ENCODE data around the gene SUMF1. TPM values are rescaled to one million over a fixed set of nuclear protein-coding genes. Genes with fewer than 3 reads are reported as not detected.

Gene SUMF1
- total and polyA plus RNA-seq, 5 donors from 2014 or later: 10.5 to 28.0 (median 23.1) TPM

- Mint-ChIP-seq H3K9me3 (peaks cover 0 to 2% (median 0%) of the 10 kb centered on the region in 7 donors), H3K27ac (no peak overlapping the region), H3K36me3 (peaks cover 14% of the 10 kb centered on the region), H3K4me3 (no peak overlapping the region), H3K4me1 (peaks cover 8 to 22% (median 15%) of the 10 kb centered on the region in 4 donors), H3K27me3 (no peaks in the 10 kb centered on the region)
- Histone ChIP-seq H3K4me1 (ENCODE audit: control insufficient read depth, insufficient read depth, low read length, poor library complexity, severe bottlenecking) (no peaks in the 10 kb centered on the region), H3K27ac (ENCODE audit: insufficient read depth, low read length, poor library complexity, severe bottlenecking) (no peak overlapping the region), H3K27me3 (ENCODE audit: control insufficient read depth, insufficient read depth, low read length) (no peaks in the 10 kb centered on the region), H3K4me3 (ENCODE audit: low read depth, low read length) (no peak overlapping the region), H3K36me3 (ENCODE audit: control insufficient read depth, insufficient read depth, low read length) (no peaks in the 10 kb centered on the region), H3K9me3 (ENCODE audit: control insufficient read depth in 2 of 2, low read length in 2 of 2) (no peaks in the 10 kb centered on the region)
- no peak for ATAC-seq (ENCODE audit: low read depth in 2 of 2)
- no peak for DNase-seq
These were observed 40.2 kb downstream of the SUMF1 start for GRCh38 chr3:4426782-4427344.

- Histone ChIP-seq H3K27me3 (ENCODE audit: control insufficient read depth, insufficient read depth, low read length) (no peaks in the 10 kb centered on the region), H3K4me1 (ENCODE audit: control insufficient read depth, insufficient read depth, low read length, poor library complexity, severe bottlenecking) (no peaks in the 10 kb centered on the region), H3K9me3 (ENCODE audit: control insufficient read depth in 2 of 2, low read length in 2 of 2) (no peaks in the 10 kb centered on the region), H3K36me3 (ENCODE audit: control insufficient read depth, insufficient read depth, low read length) (no peaks in the 10 kb centered on the region), H3K27ac (ENCODE audit: insufficient read depth, low read length, poor library complexity, severe bottlenecking) (no peak overlapping the region), H3K4me3 (ENCODE audit: low read depth, low read length) (no peak overlapping the region)
- peaks cover 8 to 22% (median 15%) of the 10 kb centered on the region in 4 donors for H3K4me1 Mint-ChIP-seq
- no peak overlapping the region for H3K27ac Mint-ChIP-seq
- no peaks in the 10 kb centered on the region for H3K27me3 Mint-ChIP-seq
- ATAC-seq (ENCODE audit: low read depth in 2 of 2): no peak
- no peaks in the 10 kb centered on the region for H3K9me3 Mint-ChIP-seq
- DNase-seq: no peak
- H3K4me3 Mint-ChIP-seq: no peak overlapping the region
- peaks cover 8% of the 10 kb centered on the region for H3K36me3 Mint-ChIP-seq
These were observed 40.7 kb downstream of the SUMF1 start for GRCh38 chr3:4426261-4426781.

GRCh38 chr3:4425707-4426106 lies 41.4 kb downstream of the SUMF1 start:
- Histone ChIP-seq H3K9me3 (ENCODE audit: control insufficient read depth in 2 of 2, low read length in 2 of 2) (no peaks in the 10 kb centered on the region), H3K4me1 (ENCODE audit: control insufficient read depth, insufficient read depth, low read length, poor library complexity, severe bottlenecking) (no peaks in the 10 kb centered on the region), H3K27me3 (ENCODE audit: control insufficient read depth, insufficient read depth, low read length) (no peaks in the 10 kb centered on the region), H3K36me3 (ENCODE audit: control insufficient read depth, insufficient read depth, low read length) (no peaks in the 10 kb centered on the region), H3K27ac (ENCODE audit: insufficient read depth, low read length, poor library complexity, severe bottlenecking) (no peak overlapping the region), H3K4me3 (ENCODE audit: low read depth, low read length) (no peak overlapping the region)
- Mint-ChIP-seq H3K27ac (no peak overlapping the region), H3K4me3 (no peak overlapping the region), H3K36me3 (peaks cover 7% of the 10 kb centered on the region), H3K9me3 (no peaks in the 10 kb centered on the region), H3K4me1 (peaks cover 8 to 22% (median 15%) of the 10 kb centered on the region in 4 donors), H3K27me3 (no peaks in the 10 kb centered on the region)
- DNase-seq (no peak), ATAC-seq (ENCODE audit: low read depth in 2 of 2) (no peak)

- H3K4me1 ChIP-seq (ENCODE audit: control insufficient read depth, insufficient read depth, low read length, poor library complexity, severe bottlenecking): no peaks in the 10 kb centered on the region
- Mint-ChIP-seq H3K27me3 (no peaks in the 10 kb centered on the region), H3K4me1 (peaks cover 8 to 22% (median 15%) of the 10 kb centered on the region in 4 donors), H3K9me3 (no peaks in the 10 kb centered on the region), H3K27ac (peak overlapping the region in 1 of 3 donors; percentile 61), H3K4me3 (no peak overlapping the region), H3K36me3 (peaks cover 3% of the 10 kb centered on the region)
- ATAC-seq (ENCODE audit: low read depth in 2 of 2): no peak
- H3K4me3 ChIP-seq (ENCODE audit: low read depth, low read length): no peak overlapping the region
- no peaks in the 10 kb centered on the region for H3K36me3 ChIP-seq (ENCODE audit: control insufficient read depth, insufficient read depth, low read length)
- H3K27me3 ChIP-seq (ENCODE audit: control insufficient read depth, insufficient read depth, low read length): no peaks in the 10 kb centered on the region
- no peak overlapping the region for H3K27ac ChIP-seq (ENCODE audit: insufficient read depth, low read length, poor library complexity, severe bottlenecking)
- H3K9me3 ChIP-seq (ENCODE audit: control insufficient read depth in 2 of 2, low read length in 2 of 2): no peaks in the 10 kb centered on the region
- DNase-seq: no peak
These were observed 42.0 kb downstream of the SUMF1 start for GRCh38 chr3:4425055-4425454.

- Mint-ChIP-seq H3K4me3 (no peak overlapping the region), H3K9me3 (no peaks in the 10 kb centered on the region), H3K36me3 (peaks cover 18% of the 10 kb centered on the region), H3K27ac (peak overlapping the region in 1 of 3 donors; percentile 58), H3K4me1 (peaks cover 0 to 13% (median 5%) of the 10 kb centered on the region in 4 donors), H3K27me3 (no peaks in the 10 kb centered on the region)
- Histone ChIP-seq H3K27ac (ENCODE audit: insufficient read depth, low read length, poor library complexity, severe bottlenecking) (no peak overlapping the region), H3K36me3 (ENCODE audit: control insufficient read depth, insufficient read depth, low read length) (peaks cover 21% of the 10 kb centered on the region), H3K27me3 (ENCODE audit: control insufficient read depth, insufficient read depth, low read length) (no peaks in the 10 kb centered on the region), H3K9me3 (ENCODE audit: control insufficient read depth in 2 of 2, low read length in 2 of 2) (no peaks in the 10 kb centered on the region), H3K4me1 (ENCODE audit: control insufficient read depth, insufficient read depth, low read length, poor library complexity, severe bottlenecking) (no peaks in the 10 kb centered on the region), H3K4me3 (ENCODE audit: low read depth, low read length) (no peak overlapping the region)
- ATAC-seq (ENCODE audit: low read depth in 2 of 2) (peak; percentile 33 to 45), DNase-seq (peak in 1 of 3 donors; percentile 24)
These were observed 45.9 kb downstream of the SUMF1 start for GRCh38 chr3:4421121-4421520.

GRCh38 chr3:4419920-4420319 lies 47.1 kb downstream of the SUMF1 start:
- no peak overlapping the region for H3K27ac ChIP-seq (ENCODE audit: insufficient read depth, low read length, poor library complexity, severe bottlenecking)
- H3K36me3 Mint-ChIP-seq: peaks cover 23% of the 10 kb centered on the region
- no peak overlapping the region for H3K4me3 Mint-ChIP-seq
- H3K9me3 Mint-ChIP-seq: no peaks in the 10 kb centered on the region
- H3K4me1 Mint-ChIP-seq: peaks cover 0 to 6% (median 3%) of the 10 kb centered on the region in 4 donors
- peaks cover 26% of the 10 kb centered on the region for H3K36me3 ChIP-seq (ENCODE audit: control insufficient read depth, insufficient read depth, low read length)
- no peak overlapping the region for H3K4me3 ChIP-seq (ENCODE audit: low read depth, low read length)
- no peak for ATAC-seq (ENCODE audit: low read depth in 2 of 2)
- H3K9me3 ChIP-seq (ENCODE audit: control insufficient read depth in 2 of 2, low read length in 2 of 2): no peaks in the 10 kb centered on the region
- no peaks in the 10 kb centered on the region for H3K27me3 Mint-ChIP-seq
- DNase-seq: no peak
- H3K4me1 ChIP-seq (ENCODE audit: control insufficient read depth, insufficient read depth, low read length, poor library complexity, severe bottlenecking): no peaks in the 10 kb centered on the region
- H3K27ac Mint-ChIP-seq: no peak overlapping the region
- no peaks in the 10 kb centered on the region for H3K27me3 ChIP-seq (ENCODE audit: control insufficient read depth, insufficient read depth, low read length)

GRCh38 chr3:4419386-4419785 lies 47.7 kb downstream of the SUMF1 start:
- Histone ChIP-seq H3K9me3 (ENCODE audit: control insufficient read depth in 2 of 2, low read length in 2 of 2) (no peaks in the 10 kb centered on the region), H3K27ac (ENCODE audit: insufficient read depth, low read length, poor library complexity, severe bottlenecking) (no peak overlapping the region), H3K27me3 (ENCODE audit: control insufficient read depth, insufficient read depth, low read length) (no peaks in the 10 kb centered on the region), H3K36me3 (ENCODE audit: control insufficient read depth, insufficient read depth, low read length) (peaks cover 28% of the 10 kb centered on the region), H3K4me3 (ENCODE audit: low read depth, low read length) (no peak overlapping the region), H3K4me1 (ENCODE audit: control insufficient read depth, insufficient read depth, low read length, poor library complexity, severe bottlenecking) (no peaks in the 10 kb centered on the region)
- Mint-ChIP-seq H3K36me3 (peaks cover 27% of the 10 kb centered on the region), H3K9me3 (no peaks in the 10 kb centered on the region), H3K27ac (peak overlapping the region in 2 of 3 donors; percentile 2 to 82), H3K4me1 (peaks cover 0 to 6% (median 3%) of the 10 kb centered on the region in 4 donors), H3K4me3 (no peak overlapping the region), H3K27me3 (no peaks in the 10 kb centered on the region)
- ATAC-seq (ENCODE audit: low read depth in 2 of 2) (no peak), DNase-seq (no peak)

- Mint-ChIP-seq H3K4me1 (peaks cover 0 to 4% (median 0%) of the 10 kb centered on the region in 4 donors), H3K36me3 (peaks cover 27% of the 10 kb centered on the region)
These were observed 48.9 kb downstream of the SUMF1 start for GRCh38 chr3:4418156-4418555.

More at GRCh38 chr3:4418156-4418555, 48.9 kb downstream of the SUMF1 start:
- no peak for ATAC-seq (ENCODE audit: low read depth in 2 of 2)
- no peak overlapping the region for H3K4me3 Mint-ChIP-seq
- no peak overlapping the region for H3K4me3 ChIP-seq (ENCODE audit: low read depth, low read length)
- no peak overlapping the region for H3K27ac Mint-ChIP-seq
- H3K4me1 ChIP-seq (ENCODE audit: control insufficient read depth, insufficient read depth, low read length, poor library complexity, severe bottlenecking): no peaks in the 10 kb centered on the region
- no peaks in the 10 kb centered on the region for H3K27me3 Mint-ChIP-seq
- H3K9me3 Mint-ChIP-seq: no peaks in the 10 kb centered on the region
- no peaks in the 10 kb centered on the region for H3K9me3 ChIP-seq (ENCODE audit: control insufficient read depth in 2 of 2, low read length in 2 of 2)
- H3K36me3 ChIP-seq (ENCODE audit: control insufficient read depth, insufficient read depth, low read length): peaks cover 31% of the 10 kb centered on the region
- DNase-seq: no peak
- no peak overlapping the region for H3K27ac ChIP-seq (ENCODE audit: insufficient read depth, low read length, poor library complexity, severe bottlenecking)
- H3K27me3 ChIP-seq (ENCODE audit: control insufficient read depth, insufficient read depth, low read length): no peaks in the 10 kb centered on the region

Data from CD4-positive, CD25-positive, alpha-beta regulatory T cell (primary cell).